ENCODE results near the gene PDILT. TPM values are rescaled to one million over a fixed set of nuclear protein-coding genes. Genes with fewer than 3 reads are reported as not detected.

PDILT gene
- total and polyA plus RNA-seq, 2 of the 8 experiments (the other 6 are each of a cell fraction or from before 2014, with no cell fraction given) = not detected

GRCh38 chr16:20385844-20386832 is 18.4 kb downstream of the PDILT start:
- peak overlapping the region; percentile 20 to 57 (median 27); a peak in 5 of 8 replicates for H3K4me3 ChIP-seq (ENCODE audit: extremely low read depth in 1 of 4, insufficient read depth in 2 of 4, low read depth in 3 of 4, low read length in 4 of 4)
- ChIA-PET POLR2A (ENCODE audit: partially characterized antibody) (interaction anchor here (1.1 kb wide), 2 partner anchors 477 to 831 kb away, joined by 3 read pairs; no protein-coding TSS in a partner anchor), CTCF (ENCODE audit: partially characterized antibody) (interaction anchor here (0.6 to 7.6 kb wide), 30 partner anchors 9 to 824 kb away, joined by 3 to 114 read pairs (median 4); partner anchors contain the start of gene UMOD)
- no peak overlapping the region for H3K14ac ChIP-seq (ENCODE audit: insufficient read length)
- H3K18ac ChIP-seq (ENCODE audit: extremely low read depth, low read length) = peak overlapping the region; percentile 71; the same call in 1 of the 2 replicates
- no peak overlapping the region for H2BK20ac ChIP-seq (ENCODE audit: low read length)
- peak overlapping the region; percentile 4; the same call in 1 of the 2 replicates for H4K8ac ChIP-seq (ENCODE audit: extremely low read depth, insufficient read depth, low read length)
- peak overlapping the region; percentile 71; the same call in 1 of the 2 replicates for H2BK12ac ChIP-seq (ENCODE audit: low read depth, low read length)
- FAIRE-seq (peak; percentile 62), DNase-seq (ENCODE audit: low read depth in 1 of 2, low spot score in 2 of 2) (peak; percentile 43 to 89)
- no peak overlapping the region for H3K4ac ChIP-seq (replicated peaks; ENCODE audit: insufficient read length, low read depth, low read length)
- peak overlapping the region; percentile 94 for H4K5ac ChIP-seq (ENCODE audit: insufficient read length, low read depth, low read length)
- H3K79me2 ChIP-seq (ENCODE audit: control insufficient read depth in 1 of 2, insufficient read depth in 2 of 2, low read length in 2 of 2) = no peaks in the 10 kb centered on the region
- no peak overlapping the region for H3K27ac ChIP-seq (ENCODE audit: low read depth, low read length)
- no peaks in the 10 kb centered on the region for H3K27me3 ChIP-seq (replicated peaks in 1 of 4; ENCODE audit: control insufficient read depth in 3 of 4, extremely low read depth in 1 of 4, insufficient read depth in 3 of 4, low read length in 3 of 4)
- peaks cover 0 to 5% (median 2%) of the 10 kb centered on the region in 4 experiments; a peak in 4 of 7 replicates for H3K4me1 ChIP-seq (replicated peaks in 1 of 4; ENCODE audit: control insufficient read depth in 3 of 4, insufficient read depth in 4 of 4, low read length in 3 of 4)
- peak overlapping the region; percentile 88 for H4K91ac ChIP-seq (replicated peaks; ENCODE audit: insufficient read length, low read length)
- H3K56ac ChIP-seq (replicated peaks; ENCODE audit: insufficient read length, low read depth, low read length) = no peak overlapping the region
- no peaks in the 10 kb centered on the region for H3K9me3 ChIP-seq (ENCODE audit: insufficient read depth in 2 of 2, low read depth in 1 of 2, low read length in 1 of 2)
- peak overlapping the region; percentile 98 for H2AFZ ChIP-seq (ENCODE audit: low read length)
- H3K36me3 ChIP-seq (ENCODE audit: control insufficient read depth in 2 of 4, insufficient read depth in 4 of 4, low read length in 3 of 4) = no peaks in the 10 kb centered on the region
- no peaks in the 10 kb centered on the region; the same call in 1 of the 2 replicates for H3K79me1 ChIP-seq (ENCODE audit: low read depth, low read length)
- no peak overlapping the region for H2AK5ac ChIP-seq (ENCODE audit: low read depth, low read length)
- peaks cover 6% of the 10 kb centered on the region; the same call in 1 of the 2 replicates for H3K23me2 ChIP-seq (ENCODE audit: low read depth, low read length)
- no peak overlapping the region for H3K9ac ChIP-seq (replicated peaks in 1 of 4; ENCODE audit: extremely low read depth in 1 of 4, low read depth in 3 of 4, low read length in 3 of 4)
- H4K20me1 ChIP-seq (replicated peaks in 1 of 2; ENCODE audit: control insufficient read depth in 1 of 2, insufficient read depth in 2 of 2, low read length in 2 of 2) = peaks cover 0 to 4% of the 10 kb centered on the region in 2 experiments
- H3K4me2 ChIP-seq (ENCODE audit: insufficient read depth in 1 of 2, low read depth in 2 of 2, low read length in 2 of 2) = peak overlapping the region; percentile 66 to 75
- 55% methylated on average over 30 of the region's 30 CpGs; no CpG with 5 or more reads in 1 of the 2 experiments for WGBS, 2 experiments (ENCODE audit: extremely low coverage in 1 of 2, insufficient coverage in 1 of 2, insufficient read length in 1 of 2, insufficient replicate concordance in 2 of 2, low coverage in 1 of 2, low lambda C conversion rate in 2 of 2, missing lambda C conversion rate in 1 of 2)
- H2BK120ac ChIP-seq (replicated peaks; ENCODE audit: low read depth, low read length) = no peak overlapping the region
- no peak overlapping the region for H2BK15ac ChIP-seq (ENCODE audit: low read length)
- no peak overlapping the region; the same call in 1 of the 2 replicates for H2BK5ac ChIP-seq (ENCODE audit: low read depth, low read length)
- no peak overlapping the region for H3K23ac ChIP-seq (ENCODE audit: insufficient read length)
- TF ChIP-seq RAD21 (IDR thresholded peaks at IDR 0.05 in 1 of 2, conservative IDR thresholded peaks at IDR 0.05 in 1 of 2; ENCODE audit: low read depth in 2 of 2, low read length in 2 of 2) (peak; percentile 66 to 73), TAF7 (optimal IDR thresholded peaks at IDR 0.05; ENCODE audit: borderline replicate concordance, low read depth, low read length) (no peak), CREB1 (IDR thresholded peaks at IDR 0.05) (no peak), HDAC6 (IDR thresholded peaks at IDR 0.05; ENCODE audit: low read depth, low read length) (no peak), CTCF (IDR thresholded peaks at IDR 0.05; ENCODE audit: control extremely low read depth in 1 of 3, insufficient read depth in 1 of 3, low read depth in 1 of 3, low read length in 3 of 3) (peak; percentile 73 to 79 (median 75)), SP1 (IDR thresholded peaks at IDR 0.05; ENCODE audit: low read depth, low read length) (no peak)

Data from H1 (cell line).